Heart left ventricle (tissue), 16 donors: ENCODE results near the gene C11orf68. TPM values are rescaled to one million over a fixed set of nuclear protein-coding genes. Genes with fewer than 3 reads are reported as not detected.

Experiments used
- ATAC-seq, 4 donors: fragments of 200-7000 bp; cut with Tn5 transposase; one replicate each; pipeline ENCODE4 v1.9.1; 2020 to 2022; ENCODE audit warnings: moderate library complexity in 4 of 4, mild to moderate bottlenecking in 3 of 4, moderate number of reproducible peaks in 1 of 4
- DNase-seq, 5 donors: peaks; one replicate each; pipeline ENCODE4 v3.0.0-alpha.2; 2020
- H3K27ac ChIP-seq, 12 donors: fragments of 200-600 bp; sonication (generic) in 4 of 12; one replicate each; pipeline versions ENCODE4 v1.5.0 to v1.8.0; 2016 to 2022; ENCODE audit warnings: mild to moderate bottlenecking in 2 of 12
- H3K27me3 ChIP-seq, 9 donors: fragments of 200-600 bp; sonication (generic) in 2 of 9; one replicate each; pipeline versions ENCODE4 v1.5.1 to v1.8.0; 2016 to 2022; ENCODE audit warnings: mild to moderate bottlenecking in 3 of 9
- H3K36me3 ChIP-seq, 9 donors: fragments of 200-600 bp; sonication (generic) in 2 of 9; one replicate each; pipeline versions ENCODE4 v1.5.0 to v1.8.0; 2018 to 2022; ENCODE audit warnings: mild to moderate bottlenecking in 2 of 9
- H3K4me1 ChIP-seq, 12 donors: fragments of 200-600 bp; sonication (generic) in 4 of 12; one replicate each; pipeline versions ENCODE4 v1.5.0 to v1.8.0; 2016 to 2022; ENCODE audit warnings: mild to moderate bottlenecking in 3 of 12
- H3K4me3 ChIP-seq, 12 donors: fragments of 200-600 bp; sonication (generic) in 4 of 12; one replicate each; pipeline versions ENCODE4 v1.5.0 to v1.8.0; 2017 to 2022; ENCODE audit warnings: mild to moderate bottlenecking in 9 of 12, moderate library complexity in 4 of 12
- H3K9me3 ChIP-seq, 12 donors: fragments of 200-600 bp; sonication (generic) in 4 of 12; one replicate each; pipeline versions ENCODE4 v1.5.0 to v1.8.0; 2016 to 2022; ENCODE audit warnings: mild to moderate bottlenecking in 1 of 12
- CTCF ChIP-seq, 12 donors: fragments of 200-600 bp; sonication (generic) in 4 of 12; IDR thresholded peaks; one replicate each; pipeline versions ENCODE4 v1.5.0 to v1.8.0; 2018 to 2022; ENCODE audit warnings: antibody characterized with exemption in 12 of 12, mild to moderate bottlenecking in 5 of 12
- POLR2A ChIP-seq, 2 donors: fragments of 450-650 bp; IDR thresholded peaks; one replicate each; pipeline ENCODE4 v1.6.1; 2017; ENCODE audit warnings: antibody characterized with exemption in 2 of 2, mild to moderate bottlenecking in 2 of 2, moderate library complexity in 2 of 2
- WGBS, 4 donors: extraction: QIAGEN DNeasy Blood & Tissue Kit in 2 of 4; methylation state at CpG; one replicate each; pipeline versions ENCODE4 v1.1.5 to v1.1.7; 2013 to 2018; 5-methylcytosine and 5-hydroxymethylcytosine counted together
- intact Hi-C, 10 donors: fragments of 100-400 bp; cut with DNase I; formaldehyde crosslinking; loops; one replicate each; pipeline versions ENCODE4 v1.11.1 to v1.14.2; 2022
- polyA plus RNA-seq, 2 donors: library from polyadenylated mRNA; stranded (reverse); fragments of 200-250 nt; gene quantifications; one replicate each; pipeline ENCODE4 v1.2.3, GENCODE V29; 2013
- total RNA-seq, 9 donors: library from RNA; depleted of rRNA in 2 of 9; stranded (reverse); fragments of >200 nt in 2 of 9; fragmentation: NEBNext Ultra II Directional in 3 of 9; extraction: Animal tissue kit (Norgen Biotek cat#: 25700) in 3 of 9; gene quantifications; one replicate each; pipeline versions ENCODE4 v1.1.0 to v1.2.4, GENCODE V29; 2016 to 2023
- donor health status: ischemic (EF 13 %, LVEDD 7.1; RV severe dilation, severe dysfunction).
- donor health status: healthy with polysubstance abuse.
- donor health status: DM: no; HTN: yes; CAD: no.
- donor health status: DM: no; HTN: no; CAD: no.
- donor health status: ischemic (EF 25% LVEDD 6.9; RV normal size, moderate dysfunction).
- donor health status: ischemic (EF 25% LVEDD 5.7; RV mildly dilated, moderate dysfunction).
- donor health status: healthy.
- donor health status: DM: yes; HTN: yes; CAD: no.
- donor health status: ischemic (EF 35%, LVEDD 5.7; RV mildly dilated, moderate dysfunction).
- donor health status: nonischemic (EF 11% LVEDD 7.7; RV severe dilation, severe dysfunction).
- donor health status: DM: yes; HTN: yes; CAD: no.
- donor health status: PGD.
- donor health status: ischemic (EF 29% LVEDD 5.4; RV normal size, mild dysfunction).
- donor health status: nonischemic (EF 23%, LVEDD 6.1; RV moderate dilation, normal function).

C11orf68 gene
- total and polyA plus RNA-seq, 11 donors, result 17.0 to 49.0 (median 39.5) TPM

- Histone ChIP-seq H3K27me3 (no peaks in the 10 kb centered on the region), H3K4me1 (peaks cover 3 to 39% (median 22%) of the 10 kb centered on the region in 12 donors), H3K9me3 (no peaks in the 10 kb centered on the region), H3K36me3 (peaks cover 0 to 21% (median 14%) of the 10 kb centered on the region in 9 donors), H3K4me3 (peak overlapping the region; percentile 32 to 95 (median 68)), H3K27ac (peak overlapping the region; percentile 75 to 99 (median 96))
- intact Hi-C loops, result loop anchor here in 3 of 10 donors (1.0 to 2.0 kb wide), 3 partner anchors 13 to 15 kb away; partner anchors contain the start of genes CFL1 (in 2 of the 3), FIBP (in 1 of the 3) and MUS81 (in 1 of the 3)
- DNase-seq (peak; percentile 95 to 97 (median 96)), ATAC-seq (peak; percentile 93 to 97 (median 94))
- TF ChIP-seq POLR2A (IDR thresholded peaks at IDR 0.05), result peak; percentile 52 to 91
- no peak for TF ChIP-seq CTCF (IDR thresholded peaks at IDR 0.05)
- WGBS, 4 donors, result 7 to 15% (median 10%) methylated on average over 31 to 54 of the region's 54 CpGs
Measured at GRCh38 chr11:65873318-65874156, 45.3 kb downstream of the C11orf68 start.

GRCh38 chr11:65872586-65873317 lies 46.1 kb downstream of the C11orf68 start, which contains the start of gene EFEMP2:
TSS of gene EFEMP2 (minus strand) at chr11:65872800. CDS start at chr11:65872354, 446 bp downstream.
- H3K27ac ChIP-seq, result peak within 1 kb of the TSS; percentile 75 to 99 (median 96)
- 0 to 2% (median 1%) methylated on average over 15 to 69 of the region's 69 CpGs for WGBS, 4 donors
- peaks cover 0 to 29% (median 21%) of the 10 kb centered on the region in 9 donors for H3K36me3 ChIP-seq
- peak in 4 of 5 donors; percentile 64 to 82 (median 76) for DNase-seq
- no peaks in the 10 kb centered on the region for H3K9me3 ChIP-seq
- H3K27me3 ChIP-seq, result no peaks in the 10 kb centered on the region
- H3K4me3 ChIP-seq, result peak within 1 kb of the TSS; percentile 32 to 95 (median 68)
- intact Hi-C loops, result loop anchor here in 3 of 10 donors (1.0 to 2.0 kb wide), 3 partner anchors 12 to 16 kb away; partner anchors contain the start of genes CFL1 (in 2 of the 3), FIBP (in 1 of the 3) and MUS81 (in 1 of the 3)
- no peak for TF ChIP-seq POLR2A (IDR thresholded peaks at IDR 0.05)
- TF ChIP-seq CTCF (IDR thresholded peaks at IDR 0.05), result no peak
- peak in 3 of 4 donors; percentile 16 to 47 (median 28) for ATAC-seq
- peaks cover 3 to 39% (median 22%) of the 10 kb centered on the region in 12 donors for H3K4me1 ChIP-seq

GRCh38 chr11:65871811-65872548 lies 46.9 kb downstream of the C11orf68 start:
- peak; percentile 1 to 22 (median 10) for ATAC-seq
- Histone ChIP-seq H3K4me3 (peak overlapping the region; percentile 32 to 95 (median 68)), H3K9me3 (no peaks in the 10 kb centered on the region), H3K27me3 (no peaks in the 10 kb centered on the region), H3K4me1 (peaks cover 3 to 45% (median 22%) of the 10 kb centered on the region in 12 donors), H3K27ac (peak overlapping the region; percentile 75 to 99 (median 96)), H3K36me3 (peaks cover 0 to 37% (median 28%) of the 10 kb centered on the region in 9 donors)
- 7 to 25% (median 16%) methylated on average over 11 to 26 of the region's 26 CpGs for WGBS, 4 donors
- intact Hi-C loops, result loop anchor here in 2 of 10 donors (2.0 kb wide), 1 partner anchor 13 kb away; the partner anchor contains the start of gene CFL1 (in 2 of the 2)
- TF ChIP-seq POLR2A (IDR thresholded peaks at IDR 0.05) (no peak), CTCF (IDR thresholded peaks at IDR 0.05) (peak in 5 of 12 donors; percentile 12 to 36 (median 21))
- DNase-seq, result peak in 2 of 5 donors; percentile 53 to 73
